Aortic smooth muscle cell (primary cell): Measurements from ENCODE around the gene OR6C4. TPM values are rescaled to one million over a fixed set of nuclear protein-coding genes. Genes with fewer than 3 reads are reported as not detected.

Experiments used
- total RNA-seq: library from RNA; depleted of rRNA; stranded (reverse); fragments of >200 nt; gene quantifications from 2 replicates; pipeline ENCODE4 v1.2.3, GENCODE V29; 2014

OR6C4 gene
- not detected in 2 replicates for total RNA-seq

DNA sequence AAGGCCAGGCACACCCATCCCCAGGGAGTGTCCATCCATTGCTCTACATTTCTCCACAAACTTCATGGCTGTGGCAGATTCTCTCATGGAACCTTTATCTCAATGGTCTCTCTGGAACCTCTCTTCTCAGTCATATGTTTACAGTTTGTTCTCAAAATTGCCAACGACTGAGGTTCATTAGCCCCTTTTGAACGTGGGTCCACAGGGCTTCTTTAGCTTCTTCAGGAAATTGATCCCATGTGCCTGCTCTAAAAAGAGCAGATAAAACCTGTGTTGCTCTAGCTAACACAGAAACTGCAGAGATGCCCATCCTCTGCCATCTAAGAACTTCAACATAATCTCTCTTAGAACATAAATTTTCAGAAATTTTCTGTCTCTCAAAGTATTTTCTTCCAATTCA, at the start of gene OR6C4:
Gene OR6C4 (plus strand): TSS at position 301 of the 400 bp plus-strand sequence. CDS start 1,625 bp downstream, outside the sequence.

DNA sequence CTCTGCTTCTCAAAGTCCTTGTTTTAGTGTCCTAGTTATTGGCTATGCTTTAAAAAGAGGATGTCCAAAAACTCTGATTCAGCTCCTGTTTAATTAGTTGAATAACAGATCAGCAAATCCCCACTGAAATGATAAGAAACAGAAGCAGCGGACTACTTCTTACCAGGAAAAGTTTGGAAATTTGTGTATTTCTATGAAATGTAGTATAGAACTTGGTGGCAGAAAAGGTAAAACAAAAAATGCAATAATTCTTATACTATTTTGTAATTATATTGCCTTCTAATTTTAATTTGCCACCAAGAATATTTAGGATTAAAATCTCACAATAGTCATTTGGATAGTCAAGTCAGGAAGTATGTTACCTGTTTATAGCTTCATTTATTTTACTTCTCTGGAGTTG, 22.8 kb downstream of the OR6C4 start, which contains the start of gene OR2AP1:
Gene OR2AP1 (plus strand): TSS at position 301 of the 400 bp plus-strand sequence. CDS start 1,947 bp downstream, outside the sequence.

Other genes starting within 250 kb of the OR6C4 start
- gene OR6C1, start 235.3 kb upstream of the OR6C4 start, total RNA-seq: not detected in 2 replicates
- not detected in 2 replicates for gene OR6C3, start 218.9 kb upstream of the OR6C4 start, total RNA-seq
- gene OR6C75, start 186.6 kb upstream of the OR6C4 start, total RNA-seq: not detected in 2 replicates
- gene OR6C65, start 149.1 kb upstream of the OR6C4 start, total RNA-seq: not detected in 2 replicates
- gene OR6C76, start 123.3 kb upstream of the OR6C4 start, total RNA-seq: not detected in 2 replicates
- not detected in 2 replicates for gene OR6C2, start 105.5 kb upstream of the OR6C4 start, total RNA-seq
- not detected in 2 replicates for gene OR6C70, start 79.5 kb upstream of the OR6C4 start, total RNA-seq
- gene OR6C68, start 57.2 kb upstream of the OR6C4 start, total RNA-seq: not detected in 2 replicates
- gene OR2AP1, start 22.9 kb downstream of the OR6C4 start, total RNA-seq: not detected in 2 replicates
- not detected in 2 replicates for gene OR10P1, start 87.3 kb downstream of the OR6C4 start, total RNA-seq
- gene ITGA7, start 158.3 kb downstream of the OR6C4 start, total RNA-seq: 51.5 and 56.6 TPM in 2 replicates
- 149 and 177 TPM in 2 replicates for gene BLOC1S1, start 166.4 kb downstream of the OR6C4 start, total RNA-seq
- gene RDH5, start 170.8 kb downstream of the OR6C4 start, total RNA-seq: 20.5 and 27.5 TPM in 2 replicates
- gene CD63, start 179.4 kb downstream of the OR6C4 start, total RNA-seq: 3,918 and 4,269 TPM in 2 replicates
- gene GDF11, start 193.5 kb downstream of the OR6C4 start, total RNA-seq: 3.2 and 4.5 TPM in 2 replicates